HG03558 (cell line): Measurements from ENCODE around the gene ZNF324.
A peak's percentile ranks its signal among the peaks of the same experiment; 100 is the strongest.
"Not testable (repeated sequence)": the region's sequence is repeated elsewhere in the genome, so short reads cannot be mapped to it uniquely, and the experiment has no call there.

Experiments
- ATAC-seq: cut with Tn5 transposase; IDR thresholded peaks from one replicate; pipeline ENCODE4 v1.9.1; 2021; ENCODE audit warnings: moderate number of reproducible peaks; ENCODE audit not compliant: unreplicated experiment; ENCODE audit errors: extremely low read depth

Gene ZNF324

GRCh38 chr19:58470837-58471543 is 4.1 kb downstream of the ZNF324 start:
- not testable (repeated sequence) for ATAC-seq

- ATAC-seq = no peak
Measured at GRCh38 chr19:58471736-58472135, 4.9 kb downstream of the ZNF324 start.

GRCh38 chr19:58473775-58474174 is 6.9 kb downstream of the ZNF324 start:
- ATAC-seq = no peak

- ATAC-seq = no peak
Measured at GRCh38 chr19:58474291-58474996, 7.6 kb downstream of the ZNF324 start.

GRCh38 chr19:58474997-58475713 is 8.3 kb downstream of the ZNF324 start:
- ATAC-seq = peak; percentile 6

- ATAC-seq = peak; percentile 56
Measured at GRCh38 chr19:58475714-58476497, 9.0 kb downstream of the ZNF324 start, which contains the start of gene ZNF446. TSS of gene ZNF446 (plus strand) at chr19:58476352. CDS start at chr19:58477219, 867 bp downstream.

GRCh38 chr19:58476498-58477015 is 9.7 kb downstream of the ZNF324 start:
- no peak for ATAC-seq

GRCh38 chr19:58477130-58477529 is 10.2 kb downstream of the ZNF324 start:
- ATAC-seq = no peak

- ATAC-seq = no peak
Measured at GRCh38 chr19:58477871-58478270, 11.0 kb downstream of the ZNF324 start.

- no peak for ATAC-seq
Measured at GRCh38 chr19:58479303-58479702, 12.4 kb downstream of the ZNF324 start.

GRCh38 chr19:58479736-58480480 is 13.0 kb downstream of the ZNF324 start:
- ATAC-seq = no peak

GRCh38 chr19:58480481-58480830 is 13.6 kb downstream of the ZNF324 start:
- no peak for ATAC-seq

- no peak for ATAC-seq
Measured at GRCh38 chr19:58480831-58481230, 14.0 kb downstream of the ZNF324 start.

- ATAC-seq = no peak
Measured at GRCh38 chr19:58482372-58482771, 15.5 kb downstream of the ZNF324 start.

GRCh38 chr19:58483776-58484175 is 16.9 kb downstream of the ZNF324 start:
- ATAC-seq = no peak

- not testable (repeated sequence) for ATAC-seq
Measured at GRCh38 chr19:58484349-58484748, 17.5 kb downstream of the ZNF324 start.

GRCh38 chr19:58491393-58491792 is 24.5 kb downstream of the ZNF324 start:
- ATAC-seq = no peak

GRCh38 chr19:58492265-58492664 is 25.4 kb downstream of the ZNF324 start:
- no peak for ATAC-seq

GRCh38 chr19:58497634-58498170 is 30.8 kb downstream of the ZNF324 start:
- no peak for ATAC-seq
